ENCODE measurements around the gene GPC6.

Gene GPC6

GRCh38 chr13:93948162-93948922, 721.7 kb downstream of the GPC6 start:
- Histone ChIP-seq H4K20me1 (ENCODE audit: insufficient read depth, low read length) (no peaks in the 10 kb centered on the region), H3K4me2 (ENCODE audit: low read length) (no peak overlapping the region), H3K27ac (ENCODE audit: low read depth, low read length, poor library complexity, severe bottlenecking) (no peak overlapping the region), H3K27me3 (ENCODE audit: insufficient read depth, low read length) (no peaks in the 10 kb centered on the region), H3K9me3 (ENCODE audit: low read length) (no peaks in the 10 kb centered on the region), H3K9me2 (ENCODE audit: low read depth, low read length) (no peaks in the 10 kb centered on the region), H3K79me2 (ENCODE audit: insufficient read depth, low read length) (no peaks in the 10 kb centered on the region), H3F3A (ENCODE audit: insufficient read depth, low read length) (no peaks in the 10 kb centered on the region), H2AFZ (ENCODE audit: low read length) (no peak overlapping the region), H3K4me1 (ENCODE audit: insufficient read depth, low read length, severe bottlenecking) (no peaks in the 10 kb centered on the region), H3K4me3 (ENCODE audit: low read depth, low read length, poor library complexity, severe bottlenecking) (no peak overlapping the region), H3K36me3 (ENCODE audit: insufficient read depth, low read length) (no peaks in the 10 kb centered on the region), H3K9ac (ENCODE audit: low read length) (no peak overlapping the region)
- TF ChIP-seq EZH2 (IDR thresholded peaks at IDR 0.05; ENCODE audit: borderline replicate concordance, low read length) (no peak), CTCF (IDR thresholded peaks at IDR 0.05; ENCODE audit: low read length) (no peak)

GRCh38 chr13:93951108-93951507, 724.5 kb downstream of the GPC6 start:
- Histone ChIP-seq H3K79me2 (ENCODE audit: insufficient read depth, low read length) (no peaks in the 10 kb centered on the region), H3K4me1 (ENCODE audit: insufficient read depth, low read length, severe bottlenecking) (no peaks in the 10 kb centered on the region), H2AFZ (ENCODE audit: low read length) (no peak overlapping the region), H3K36me3 (ENCODE audit: insufficient read depth, low read length) (no peaks in the 10 kb centered on the region), H3K27ac (ENCODE audit: low read depth, low read length, poor library complexity, severe bottlenecking) (no peak overlapping the region), H3K9me2 (ENCODE audit: low read depth, low read length) (no peaks in the 10 kb centered on the region), H3K4me2 (ENCODE audit: low read length) (no peak overlapping the region), H3K9ac (ENCODE audit: low read length) (no peak overlapping the region), H3F3A (ENCODE audit: insufficient read depth, low read length) (no peaks in the 10 kb centered on the region), H3K27me3 (ENCODE audit: insufficient read depth, low read length) (no peaks in the 10 kb centered on the region), H3K9me3 (ENCODE audit: low read length) (no peaks in the 10 kb centered on the region), H4K20me1 (ENCODE audit: insufficient read depth, low read length) (no peaks in the 10 kb centered on the region), H3K4me3 (ENCODE audit: low read depth, low read length, poor library complexity, severe bottlenecking) (no peak overlapping the region)
- TF ChIP-seq CTCF (IDR thresholded peaks at IDR 0.05; ENCODE audit: low read length) (no peak), EZH2 (IDR thresholded peaks at IDR 0.05; ENCODE audit: borderline replicate concordance, low read length) (no peak)

GRCh38 chr13:93951951-93952350, 725.3 kb downstream of the GPC6 start:
- Histone ChIP-seq H3K9me2 (ENCODE audit: low read depth, low read length) (no peaks in the 10 kb centered on the region), H3K4me3 (ENCODE audit: low read depth, low read length, poor library complexity, severe bottlenecking) (no peak overlapping the region), H3K9me3 (ENCODE audit: low read length) (no peaks in the 10 kb centered on the region), H2AFZ (ENCODE audit: low read length) (no peak overlapping the region), H3K36me3 (ENCODE audit: insufficient read depth, low read length) (no peaks in the 10 kb centered on the region), H3K4me2 (ENCODE audit: low read length) (no peak overlapping the region), H3K4me1 (ENCODE audit: insufficient read depth, low read length, severe bottlenecking) (no peaks in the 10 kb centered on the region), H3K27ac (ENCODE audit: low read depth, low read length, poor library complexity, severe bottlenecking) (no peak overlapping the region), H3K9ac (ENCODE audit: low read length) (no peak overlapping the region), H3F3A (ENCODE audit: insufficient read depth, low read length) (no peaks in the 10 kb centered on the region), H3K27me3 (ENCODE audit: insufficient read depth, low read length) (no peaks in the 10 kb centered on the region), H3K79me2 (ENCODE audit: insufficient read depth, low read length) (no peaks in the 10 kb centered on the region), H4K20me1 (ENCODE audit: insufficient read depth, low read length) (no peaks in the 10 kb centered on the region)
- TF ChIP-seq CTCF (IDR thresholded peaks at IDR 0.05; ENCODE audit: low read length) = no peak
- no peak for TF ChIP-seq EZH2 (IDR thresholded peaks at IDR 0.05; ENCODE audit: borderline replicate concordance, low read length)

All from OCI-LY1 (cell line).